ENCODE data around the gene RBM15B. TPM values are rescaled to one million over a fixed set of nuclear protein-coding genes. Genes with fewer than 3 reads are reported as not detected.
A peak's percentile ranks its signal among the peaks of the same experiment; 100 is the strongest.

The RBM15B gene
- total and polyA plus RNA-seq, 3 donors from 2014 or later, result 27.1 to 41.4 (median 33.9) TPM

GRCh38 chr3:51382947-51383578, 8.0 kb upstream of the RBM15B start:
- DNase-seq, result no peak
- Histone ChIP-seq H3K4me1 (peaks cover 14% of the 10 kb centered on the region), H3K9me3 (no peaks in the 10 kb centered on the region), H3K27ac (no peak overlapping the region), H3K36me3 (ENCODE audit: low read depth, missing control alignments) (no peaks in the 10 kb centered on the region), H3K4me3 (no peak overlapping the region), H3K27me3 (no peaks in the 10 kb centered on the region)
- intact Hi-C loops (cut with DNase I; ENCODE audit: low total_unique reads), result no loop called here
- WGBS, 2 donors, result 77 to 92% methylated on average over 3 of the region's 3 CpGs
- TF ChIP-seq CTCF (IDR thresholded peaks at IDR 0.05), result no peak

GRCh38 chr3:51384055-51384725, 6.9 kb upstream of the RBM15B start:
- WGBS, 2 donors, result 0 to 1% methylated on average over 5 to 26 of the region's 29 CpGs
- intact Hi-C loops (cut with DNase I; ENCODE audit: low total_unique reads), result no loop called here
- no peak for TF ChIP-seq CTCF (IDR thresholded peaks at IDR 0.05)
- no peak for TF ChIP-seq POLR2A (IDR thresholded peaks at IDR 0.05)
- peak; percentile 28 for DNase-seq
- peaks cover 14% of the 10 kb centered on the region for H3K4me1 ChIP-seq
- H3K4me3 ChIP-seq, result peak overlapping the region; percentile 91 to 96
- H3K9me3 ChIP-seq, result no peaks in the 10 kb centered on the region
- H3K27me3 ChIP-seq, result no peaks in the 10 kb centered on the region
- no peaks in the 10 kb centered on the region for H3K36me3 ChIP-seq (ENCODE audit: low read depth, missing control alignments)
- H3K27ac ChIP-seq, result peak overlapping the region; percentile 91 to 96

GRCh38 chr3:51384726-51385473, 6.2 kb upstream of the RBM15B start, which contains the start of gene MANF:
Gene MANF (plus strand): TSS chr3:51385291. CDS start chr3:51385343, 52 bp downstream.
- H3K27ac ChIP-seq, result peak within 1 kb of the TSS; percentile 91 to 96
- intact Hi-C loops (cut with DNase I; ENCODE audit: low total_unique reads), result loop anchor here (5.0 kb wide), 1 partner anchor 768 kb away; the partner anchor contains the start of gene MAPKAPK3
- DNase-seq, result peak; percentile 99
- H3K36me3 ChIP-seq (ENCODE audit: low read depth, missing control alignments), result no peaks in the 10 kb centered on the region
- no peaks in the 10 kb centered on the region for H3K27me3 ChIP-seq
- peaks cover 14% of the 10 kb centered on the region for H3K4me1 ChIP-seq
- 1% methylated on average over 28 to 59 of the region's 65 CpGs for WGBS, 2 donors
- no peaks in the 10 kb centered on the region for H3K9me3 ChIP-seq
- H3K4me3 ChIP-seq, result peak within 1 kb of the TSS; percentile 91 to 96
- TF ChIP-seq POLR2A (IDR thresholded peaks at IDR 0.05) (peak; percentile 1), CTCF (IDR thresholded peaks at IDR 0.05) (peak in 1 of 3 experiments; percentile 21)

- peaks cover 20% of the 10 kb centered on the region for H3K4me1 ChIP-seq
- H3K9me3 ChIP-seq, result no peaks in the 10 kb centered on the region
- H3K36me3 ChIP-seq (ENCODE audit: low read depth, missing control alignments), result no peaks in the 10 kb centered on the region
- H3K4me3 ChIP-seq, result peak overlapping the region; percentile 91 to 96
- TF ChIP-seq CTCF (IDR thresholded peaks at IDR 0.05) (no peak), POLR2A (IDR thresholded peaks at IDR 0.05) (no peak)
- peak overlapping the region; percentile 90 to 91 for H3K27ac ChIP-seq
- WGBS, 2 donors, result 2 to 3% methylated on average over 15 to 18 of the region's 18 CpGs
- peak; percentile 15 for DNase-seq
- no peaks in the 10 kb centered on the region for H3K27me3 ChIP-seq
- intact Hi-C loops (cut with DNase I; ENCODE audit: low total_unique reads), result loop anchor here (5.0 kb wide), 1 partner anchor 768 kb away; the partner anchor contains the start of gene MAPKAPK3
Observed at GRCh38 chr3:51385621-51386091, 5.4 kb upstream of the RBM15B start.

Measured in testis (tissue), 3 donors.